ENCODE results near the gene FIZ1. TPM values are rescaled to one million over a fixed set of nuclear protein-coding genes. Genes with fewer than 3 reads are reported as not detected.

FIZ1 gene
- total RNA-seq, 1 experiment from 2014 or later = 21.5 TPM

GRCh38 chr19:55591555-55591954, 7.8 kb downstream of the FIZ1 start:
- no peak overlapping the region for H3K4ac ChIP-seq (ENCODE audit: low read depth, low read length)
- H4K91ac ChIP-seq (ENCODE audit: insufficient read length, low read depth, low read length) = no peak overlapping the region
- no peaks in the 10 kb centered on the region for H3K9me3 ChIP-seq (ENCODE audit: control insufficient read depth, low read depth, low read length)
- H2BK5ac ChIP-seq (ENCODE audit: insufficient read length, low read length) = no peak overlapping the region
- no peak overlapping the region for H2BK12ac ChIP-seq (ENCODE audit: insufficient read length, low read depth, low read length)
- no peak overlapping the region for H3K9ac ChIP-seq (ENCODE audit: extremely low read depth, insufficient read length, low read length)
- H3K4me1 ChIP-seq (ENCODE audit: insufficient read depth, low read length) = no peaks in the 10 kb centered on the region; the same call in 1 of the 2 replicates
- H3K79me1 ChIP-seq (ENCODE audit: insufficient read depth, low read depth, low read length, poor library complexity, severe bottlenecking) = no peaks in the 10 kb centered on the region
- WGBS (ENCODE audit: extremely low coverage, insufficient read length, low lambda C conversion rate) = no CpG with 5 or more reads among the region's 10 CpGs
- Mint-ChIP-seq H3K4me1 (peaks cover 20 to 37% of the 10 kb centered on the region in 2 experiments), H3K9me3 (no peaks in the 10 kb centered on the region; a peak in 1 of 5 replicates), H3K27me3 (ENCODE audit: low read depth) (no peaks in the 10 kb centered on the region; the same call in 1 of the 2 replicates), H3K36me3 (ENCODE audit: insufficient read depth in 1 of 3, low read depth in 3 of 3) (peaks cover 20 to 26% (median 21%) of the 10 kb centered on the region in 3 experiments; a peak in 6 of 7 replicates), H3K27ac (peak overlapping the region in 1 of 3 experiments; percentile 41; a peak in 2 of 7 replicates), H3K4me3 (no peak overlapping the region; a peak in 1 of 5 replicates)
- H3K56ac ChIP-seq (ENCODE audit: insufficient read length, low read depth, low read length) = no peak overlapping the region
- no peak overlapping the region for H3K27ac ChIP-seq (ENCODE audit: insufficient read length, low read depth, low read length)
- H2BK15ac ChIP-seq (ENCODE audit: low read depth, low read length) = no peak overlapping the region
- H3K4me2 ChIP-seq (ENCODE audit: insufficient read depth, insufficient read length, low read length) = no peak overlapping the region
- TF ChIP-seq CTCF (conservative IDR thresholded peaks at IDR 0.05) = no peak
- no peak overlapping the region for H3K23ac ChIP-seq (ENCODE audit: insufficient read length, low read depth, low read length)
- DNase-seq = peak; percentile 62
- no peak overlapping the region for H4K8ac ChIP-seq (replicated peaks; ENCODE audit: insufficient read length, low read depth, low read length)
- H2AFZ ChIP-seq (ENCODE audit: low read length) = no peak overlapping the region
- H3K18ac ChIP-seq (ENCODE audit: insufficient read length, low read depth, low read length) = peak overlapping the region; percentile 15
- no peak overlapping the region for H3K14ac ChIP-seq (ENCODE audit: insufficient read depth, low read length)
- H2BK20ac ChIP-seq (ENCODE audit: low read depth, low read length, poor library complexity, severe bottlenecking) = no peak overlapping the region
- H2AK5ac ChIP-seq (ENCODE audit: insufficient read length, low read length) = no peak overlapping the region
- no peak overlapping the region for H3T11ph ChIP-seq (ENCODE audit: low read length)
- no peak overlapping the region for H2BK120ac ChIP-seq (ENCODE audit: low read depth, low read length, poor library complexity, severe bottlenecking)
- no peak overlapping the region for H4K5ac ChIP-seq (ENCODE audit: insufficient read length, low read depth, low read length)
- H3K23me2 ChIP-seq (ENCODE audit: insufficient read length, low read depth, low read length, poor library complexity, severe bottlenecking) = peaks cover 4% of the 10 kb centered on the region
- no peaks in the 10 kb centered on the region for H3K27me3 ChIP-seq (ENCODE audit: insufficient read depth, low read length)
- peaks cover 2% of the 10 kb centered on the region for H4K20me1 ChIP-seq (ENCODE audit: control insufficient read depth, insufficient read depth, insufficient read length)
- no peaks in the 10 kb centered on the region for H3K79me2 ChIP-seq (ENCODE audit: insufficient read depth, low read length)
